Activated CD4-positive, alpha-beta T cell treated with anti-CD3 and anti-CD28 coated beads for 4 hours (primary cell): Measurements from ENCODE around the gene RPS23.
"Not testable (repeated sequence)": the region's sequence is repeated elsewhere in the genome, so short reads cannot be mapped to it uniquely, and the experiment has no call there.

ENCODE experiments used
- DNase-seq, 2 donors: peaks; one replicate each; pipeline ENCODE4 v3.0.0-alpha.2; 2020

Gene RPS23

GRCh38 chr5:82287625-82288024 lies 9.5 kb upstream of the RPS23 start:
- no peak for DNase-seq

- no peak for DNase-seq
These were observed 7.1 kb upstream of the RPS23 start for GRCh38 chr5:82285206-82285605.

DNA sequence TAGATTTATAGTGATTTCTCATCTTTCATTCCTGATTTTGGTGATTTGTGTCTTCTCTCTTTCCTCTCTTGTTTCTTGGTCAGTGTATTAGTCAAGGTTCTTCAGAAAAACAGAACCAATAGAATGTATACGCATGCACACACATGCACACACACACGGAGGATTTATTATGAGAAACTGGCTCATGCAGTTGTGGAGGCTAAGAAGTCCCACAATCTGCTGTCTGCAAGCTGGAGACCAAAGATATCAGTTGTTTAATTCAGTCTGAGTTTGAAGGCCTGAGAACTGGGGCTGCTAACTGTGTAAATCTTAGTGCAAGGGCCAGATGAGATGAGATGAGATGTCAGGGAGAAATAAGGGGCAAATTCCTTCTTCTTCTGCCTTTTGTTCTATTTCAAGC lies 5.7 kb upstream of the RPS23 start:
- no peak for DNase-seq

GRCh38 chr5:82278711-82279370 lies 687 bp upstream of the RPS23 start:
- no peak for DNase-seq

DNA sequence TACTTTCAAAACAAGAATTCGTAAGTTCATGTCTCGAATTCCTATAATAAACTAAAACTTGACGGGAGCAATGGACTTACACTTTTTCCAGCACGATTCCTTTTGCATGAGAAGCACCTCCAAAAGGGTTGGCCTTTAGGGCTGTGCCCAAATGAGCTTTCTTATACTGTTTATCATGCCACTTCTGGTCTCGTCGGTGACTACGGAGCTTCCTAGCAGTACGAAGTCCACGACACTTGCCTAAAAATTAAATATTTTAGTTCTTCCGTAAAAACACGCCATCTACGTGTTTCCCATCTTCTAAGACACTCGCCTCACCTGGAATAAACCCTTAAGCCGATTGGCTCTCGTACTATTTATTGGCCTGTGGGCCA lies 554 bp downstream of the RPS23 start:
- peak in 1 of 2 donors; percentile 5 for DNase-seq

DNA sequence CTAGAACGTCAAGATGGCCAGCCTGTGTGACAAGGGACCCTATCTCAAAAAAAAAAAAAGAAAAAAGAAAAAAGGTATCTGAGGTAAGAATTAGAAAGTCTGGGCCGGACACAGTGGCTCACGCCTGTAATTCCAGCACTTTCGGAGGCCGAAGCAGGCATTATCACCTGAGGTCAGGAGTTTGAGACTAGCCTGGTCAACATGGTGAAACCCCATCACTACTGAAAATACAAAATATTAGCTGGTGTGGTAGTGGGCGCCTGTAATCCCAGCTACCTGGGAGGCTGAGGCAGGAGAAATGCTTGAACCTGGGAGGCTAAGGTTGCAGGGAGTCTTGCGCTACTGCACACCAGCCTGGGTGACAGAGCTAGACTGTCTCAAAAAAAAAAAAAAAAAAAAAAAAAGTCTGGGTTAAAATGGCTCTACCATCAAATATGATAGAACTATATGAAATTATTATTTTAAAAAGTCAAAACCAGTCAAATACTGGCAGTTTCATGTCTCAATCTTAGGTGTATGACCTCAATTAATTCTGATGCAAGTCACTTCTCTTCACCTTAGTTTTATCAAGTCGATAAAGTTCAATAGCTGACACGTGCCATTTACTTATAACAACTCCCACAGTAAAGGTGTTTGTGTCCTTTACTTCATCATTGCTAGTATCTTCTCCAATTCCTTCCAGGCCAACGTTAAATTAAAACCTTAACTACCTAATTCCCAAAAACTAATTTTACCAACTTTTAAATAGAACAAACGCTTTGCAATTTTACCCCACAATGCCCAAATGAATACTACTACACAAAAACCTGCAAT lies 1.1 kb downstream of the RPS23 start:
- no peak for DNase-seq

DNA sequence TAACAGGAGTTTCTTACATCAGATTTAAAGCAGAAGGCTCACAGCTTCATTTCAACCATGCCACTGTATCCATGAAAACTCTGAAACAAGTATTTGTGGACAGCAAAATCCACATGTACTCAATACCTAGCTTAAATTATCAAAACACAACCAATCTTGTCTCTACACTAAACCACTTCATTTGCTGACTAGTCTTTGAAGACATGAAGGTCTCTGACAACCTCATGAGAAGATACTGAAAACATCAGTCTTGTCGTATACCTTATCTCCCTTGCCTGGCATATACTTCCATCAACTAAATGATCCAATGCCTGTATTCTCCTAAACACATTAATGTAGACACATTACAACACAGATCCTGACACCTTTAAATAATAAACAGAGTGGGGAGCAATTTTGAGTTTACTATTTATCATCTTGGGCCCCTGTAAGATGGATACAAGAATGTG lies 2.9 kb downstream of the RPS23 start:
- DNase-seq = no peak

DNA sequence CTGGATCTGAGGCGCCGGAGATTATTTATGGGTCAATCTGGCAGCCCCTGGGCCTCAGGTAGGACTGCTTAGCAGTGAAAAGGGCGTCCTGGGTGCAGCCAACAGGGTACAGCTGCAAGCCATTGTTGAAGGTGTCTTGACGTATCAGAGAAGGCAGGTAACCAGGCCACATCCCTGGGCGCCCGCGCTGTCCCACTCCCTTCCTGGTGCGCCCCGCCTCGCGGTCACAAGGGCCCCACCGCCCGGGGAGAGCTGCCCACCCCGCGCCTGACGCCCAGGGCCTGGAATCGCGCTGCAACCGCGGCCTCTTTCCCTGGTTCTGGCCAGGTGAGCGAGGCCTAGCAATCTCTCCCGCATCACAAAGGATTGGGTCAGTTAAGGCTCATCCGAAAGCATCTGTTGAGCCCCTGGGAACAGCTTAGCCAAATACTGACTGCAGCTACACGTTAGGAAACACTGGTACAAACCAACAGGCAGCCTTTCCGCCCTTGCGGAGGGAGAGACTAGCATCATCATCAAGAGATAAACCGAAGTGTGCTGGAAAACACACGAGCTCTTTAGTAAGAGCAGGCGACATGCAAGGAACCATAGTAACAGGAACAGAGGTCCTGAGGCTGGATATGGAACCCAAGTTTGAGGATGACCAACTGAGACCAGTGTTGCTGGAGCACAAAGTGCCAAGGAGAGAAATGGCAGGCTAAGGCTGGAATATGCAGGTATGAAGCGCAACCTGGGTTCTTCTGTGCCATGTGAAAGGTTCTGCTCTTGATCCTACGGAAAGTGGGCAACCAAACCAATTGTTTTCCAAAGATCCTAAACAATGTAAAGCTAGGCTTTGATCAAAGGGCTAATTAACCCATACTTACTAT lies 3.6 kb downstream of the RPS23 start:
- DNase-seq = no peak

GRCh38 chr5:82273426-82273825 lies 4.7 kb downstream of the RPS23 start:
- DNase-seq = not testable (repeated sequence)

GRCh38 chr5:82272571-82273356 lies 5.4 kb downstream of the RPS23 start:
- DNase-seq = not testable (repeated sequence)

DNA sequence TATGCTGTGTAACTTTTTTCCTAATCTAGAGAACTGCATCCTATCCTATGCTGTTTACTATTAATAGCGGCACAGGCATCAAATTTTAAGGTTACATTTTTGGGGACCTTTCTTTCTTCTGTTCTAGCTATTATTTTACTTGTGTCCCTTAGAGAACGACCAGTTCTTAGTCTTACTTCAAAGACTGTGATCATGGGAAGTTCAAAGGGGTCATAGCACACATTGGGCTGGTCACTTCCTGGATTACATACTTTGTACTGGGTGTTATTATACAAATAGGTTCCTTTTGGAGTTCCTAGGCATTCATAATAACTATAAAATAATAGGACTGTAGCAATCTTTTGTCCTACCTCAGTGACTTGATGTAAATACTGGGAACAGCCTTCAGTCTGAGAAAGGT lies 8.8 kb downstream of the RPS23 start:
- not testable (repeated sequence) for DNase-seq

DNA sequence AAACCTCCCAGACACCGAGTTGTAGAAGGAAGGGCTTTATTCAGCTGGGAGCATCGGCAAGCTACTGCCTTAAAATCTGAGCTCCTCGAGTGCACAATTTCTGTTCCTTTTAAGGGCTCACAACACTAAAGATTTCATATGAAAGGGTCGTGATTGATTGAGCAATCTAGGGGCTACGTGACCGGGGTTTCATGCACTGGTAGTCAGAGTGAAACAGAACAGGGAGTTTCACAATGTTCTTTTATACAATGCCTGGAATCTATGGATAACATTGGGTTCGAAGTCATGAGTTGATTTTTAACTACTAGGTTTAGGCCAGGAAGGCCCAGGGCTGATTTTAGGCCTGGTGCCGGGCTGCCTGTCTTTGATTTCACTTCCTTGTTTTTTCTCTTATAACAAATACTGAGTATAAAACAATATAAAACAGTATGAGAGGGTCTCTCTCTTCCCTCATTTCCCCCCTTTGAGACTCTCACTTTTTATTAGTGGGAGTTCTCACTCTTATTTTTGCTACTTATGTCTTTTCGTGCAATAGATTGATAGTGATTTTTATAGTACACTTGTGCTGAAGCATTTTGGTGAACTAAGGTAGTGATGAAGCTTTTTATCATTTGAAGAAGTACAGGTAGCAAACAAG lies 10.7 kb downstream of the RPS23 start:
- not testable (repeated sequence) for DNase-seq

DNA sequence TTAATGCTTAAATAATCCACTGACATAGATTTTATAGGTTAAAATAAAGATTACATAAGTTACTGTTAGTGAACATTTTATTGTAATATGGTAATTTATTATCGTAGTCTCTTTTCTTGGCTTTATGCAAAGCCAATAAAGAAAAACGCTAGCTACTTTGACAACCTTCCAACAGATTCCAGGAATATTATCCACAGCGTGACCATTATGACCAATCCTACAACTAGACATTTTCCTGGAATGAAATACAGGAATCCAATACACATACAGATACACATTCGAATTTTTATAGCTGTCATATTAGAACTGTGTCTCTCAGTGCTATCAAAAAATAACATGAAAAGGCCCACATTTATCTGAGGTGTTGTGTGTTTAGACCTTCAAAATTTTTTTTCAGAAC lies 13.1 kb downstream of the RPS23 start:
- no peak for DNase-seq

- no peak for DNase-seq
These were observed 18.9 kb downstream of the RPS23 start for GRCh38 chr5:82259172-82259800.

DNA sequence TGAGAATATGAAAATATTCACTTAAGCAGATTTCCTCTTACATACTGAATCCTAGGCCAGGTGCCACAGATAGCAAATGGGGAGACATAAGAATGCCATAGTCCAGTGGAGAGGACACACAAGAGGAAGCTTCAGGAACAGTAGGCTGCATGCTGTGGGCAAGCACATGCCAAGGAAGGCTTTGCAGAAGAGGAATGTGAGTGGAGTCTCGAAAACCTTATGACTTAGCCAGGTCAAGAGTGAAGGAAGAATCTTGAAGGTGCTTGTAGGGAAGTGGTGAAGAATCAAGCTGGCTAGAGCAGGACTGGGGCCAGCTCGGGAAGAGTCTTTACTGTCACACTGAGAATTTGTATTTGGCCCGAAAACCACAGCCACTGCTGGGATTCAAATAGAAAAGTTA lies 20.4 kb downstream of the RPS23 start:
- DNase-seq = no peak

GRCh38 chr5:82257247-82257646 lies 20.9 kb downstream of the RPS23 start:
- DNase-seq = no peak

DNA sequence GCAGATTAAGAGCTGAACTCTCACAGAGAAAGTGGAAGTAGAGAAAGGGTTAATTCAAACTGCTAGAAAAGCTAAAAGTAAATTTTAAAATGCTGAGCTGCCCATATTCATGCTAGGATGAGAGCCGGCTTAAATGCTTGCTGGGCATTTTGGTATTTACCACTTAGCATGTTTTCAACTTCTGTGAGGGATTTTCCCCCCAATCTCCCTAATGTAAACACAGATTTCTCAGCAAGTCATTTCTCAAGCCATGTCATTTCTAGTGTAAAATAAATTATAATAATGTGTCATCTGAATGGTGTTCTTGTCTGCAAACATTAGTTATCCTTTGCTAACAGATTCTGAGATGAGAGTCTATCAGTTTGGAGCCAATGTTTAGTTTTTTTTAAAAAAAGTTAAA lies 22.3 kb downstream of the RPS23 start:
- DNase-seq = no peak

DNA sequence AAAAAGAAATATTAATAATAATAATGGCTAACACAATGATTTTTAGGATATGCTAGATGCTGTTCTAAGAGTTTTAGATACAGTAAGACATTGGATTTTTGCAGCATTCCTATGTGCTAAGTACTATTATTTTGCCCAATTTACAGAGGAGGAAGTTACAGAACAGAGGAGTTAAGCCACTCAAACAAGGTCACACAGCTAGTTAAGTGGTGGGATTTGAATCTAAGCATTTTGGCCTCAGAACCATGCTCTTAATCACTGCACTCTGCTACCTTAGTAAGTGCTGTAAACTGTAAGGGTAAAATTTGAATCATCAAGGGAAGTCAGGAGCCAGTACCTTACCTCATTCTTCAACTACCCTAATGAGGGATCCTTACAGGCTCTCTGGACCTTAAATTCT lies 25.4 kb downstream of the RPS23 start:
- DNase-seq = no peak

- no peak for DNase-seq
These were observed 31.1 kb downstream of the RPS23 start for GRCh38 chr5:82246960-82247574.

GRCh38 chr5:82244854-82245635 lies 33.1 kb downstream of the RPS23 start:
- no peak for DNase-seq
